A673 (cell line): ENCODE measurements around the gene CKM. TPM values are rescaled to one million over a fixed set of nuclear protein-coding genes. Genes with fewer than 3 reads are reported as not detected.

Experiments
- BruUV-seq: library from RNA; stranded (reverse); fragments of 400-500 nt; replicated peaks from 2 replicates; lab custom pipeline; 2021; lab: Mats Ljungman, UMichigan
- CTCF ChIA-PET: fragments of 300-600 bp; sonication (Branson Sonifier 250); formaldehyde crosslinking; loops from one replicate; lab custom pipeline; 2022; ENCODE audit warnings: antibody characterized with exemption; lab: Charles Lee
- POLR2A ChIA-PET: fragments of 300-600 bp; sonication (Branson Sonifier 250); formaldehyde crosslinking; loops from one replicate; lab custom pipeline; 2022; ENCODE audit warnings: antibody characterized with exemption; ENCODE audit not compliant: low non-redundant PET; lab: Charles Lee
- DNase-seq: peaks from one replicate; pipeline ENCODE4 v3.0.0-alpha.2; 2015; ENCODE audit warnings: low spot score
- H3K27ac ChIP-seq: fragments of 200-600 bp; sonication (generic); 2 replicates; pipeline ENCODE4 v1.5.1; 2016; ENCODE audit warnings: mixed run types, low read depth, mild to moderate bottlenecking, mixed read lengths, antibody characterized with exemption, low read length; ENCODE audit not compliant: poor library complexity, severe bottlenecking
- H3K27me3 ChIP-seq: fragments of 200-600 bp; sonication (generic); replicated peaks from 2 replicates; pipeline ENCODE4 v1.6.1; 2017; ENCODE audit warnings: mixed run types, low read depth, mild to moderate bottlenecking, mixed read lengths, antibody characterized with exemption, low read length; ENCODE audit not compliant: insufficient read depth, poor library complexity
- H3K36me3 ChIP-seq: fragments of 200-600 bp; sonication (generic); 2 replicates; pipeline ENCODE4 v1.6.1; 2016; ENCODE audit warnings: mixed run types, mild to moderate bottlenecking, mixed read lengths, antibody characterized with exemption, low read length; ENCODE audit not compliant: insufficient read depth, poor library complexity, severe bottlenecking
- H3K4me1 ChIP-seq: fragments of 200-600 bp; sonication (generic); 2 replicates; pipeline ENCODE4 v1.6.1; 2017; ENCODE audit warnings: mixed run types, mild to moderate bottlenecking, mixed read lengths, antibody characterized with exemption, low read length; ENCODE audit not compliant: insufficient read depth, poor library complexity, severe bottlenecking
- H3K4me3 ChIP-seq: fragments of 200-600 bp; sonication (generic); 2 replicates; pipeline ENCODE4 v1.5.1; 2016; ENCODE audit warnings: low read depth, mixed run types, mild to moderate bottlenecking, mixed read lengths, low read length; ENCODE audit not compliant: poor library complexity, severe bottlenecking
- H3K9me3 ChIP-seq: fragments of 200-600 bp; sonication (generic); 2 replicates; pipeline ENCODE4 v1.6.1; 2016; ENCODE audit warnings: mixed run types, low read depth, mild to moderate bottlenecking, mixed read lengths, antibody characterized with exemption, low read length; ENCODE audit not compliant: poor library complexity, severe bottlenecking
- CTCF ChIP-seq: fragments of 300-800, 200-600 bp; sonication (generic); conservative IDR thresholded peaks from 2 replicates; pipeline ENCODE4 v1.5.1; 2017; ENCODE audit warnings: low read depth, mild to moderate bottlenecking, antibody characterized with exemption, low read length, moderate library complexity, mixed read lengths
- EZH2 ChIP-seq: fragments of 200-600 bp; sonication (generic); IDR thresholded peaks from 2 replicates; pipeline ENCODE4 v1.6.1; 2017; ENCODE audit warnings: borderline replicate concordance, low read depth, mild to moderate bottlenecking, mixed read lengths, antibody characterized with exemption, low read length; ENCODE audit not compliant: poor library complexity, severe bottlenecking
- intact Hi-C: fragments of 100-400 bp; cut with micrococcal nuclease; formaldehyde crosslinking; loops from one replicate; pipeline ENCODE4 v1.10.0; 2022; ENCODE audit not compliant: unreplicated experiment
- total RNA-seq: library from RNA; stranded (reverse); gene quantifications from 2 replicates; pipeline ENCODE4 v1.2.3, GENCODE V29; 2021

The CKM gene
- total RNA-seq, 1 experiment from 2014 or later, result not detected

GRCh38 chr19:45306040-45306439 is 16.6 kb downstream of the CKM start:
- CTCF ChIA-PET, result interaction anchor here (0.6 kb wide), 1 partner anchor 535 kb away, joined by 5 read pairs; no protein-coding TSS in a partner anchor
- Histone ChIP-seq H3K36me3 (no peaks in the 10 kb centered on the region), H3K4me3 (no peak overlapping the region), H3K27me3 (no peaks in the 10 kb centered on the region), H3K4me1 (peaks cover 4% of the 10 kb centered on the region), H3K27ac (no peak overlapping the region), H3K9me3 (no peaks in the 10 kb centered on the region)
- POLR2A ChIA-PET, result interaction anchor here (0.5 kb wide), 1 partner anchor 570 kb away, joined by 10 read pairs; no protein-coding TSS in a partner anchor
- BruUV-seq, result no TSS peak
- intact Hi-C loops, result no loop called here
- TF ChIP-seq EZH2, result no peak
- TF ChIP-seq CTCF, result no peak
- DNase-seq, result no peak

- Histone ChIP-seq H3K27me3 (no peaks in the 10 kb centered on the region), H3K9me3 (no peaks in the 10 kb centered on the region), H3K4me1 (peaks cover 4% of the 10 kb centered on the region), H3K36me3 (no peaks in the 10 kb centered on the region), H3K27ac (no peak overlapping the region), H3K4me3 (no peak overlapping the region)
- intact Hi-C loops, result no loop called here
- ChIA-PET POLR2A (no interaction called here), CTCF (no interaction called here)
- BruUV-seq, result no TSS peak
- DNase-seq, result no peak
- TF ChIP-seq EZH2, result no peak
- TF ChIP-seq CTCF, result no peak
Observed at GRCh38 chr19:45305421-45305820, 17.3 kb downstream of the CKM start.

GRCh38 chr19:45305007-45305406 is 17.7 kb downstream of the CKM start:
- POLR2A ChIA-PET, result interaction anchor here (0.6 kb wide), 1 partner anchor 129 kb away, joined by 4 read pairs; no protein-coding TSS in a partner anchor
- no TSS peak for BruUV-seq
- H3K27ac ChIP-seq, result no peak overlapping the region

More at GRCh38 chr19:45305007-45305406, 17.7 kb downstream of the CKM start:
- Histone ChIP-seq H3K4me1 (peaks cover 4% of the 10 kb centered on the region), H3K4me3 (no peak overlapping the region), H3K36me3 (no peaks in the 10 kb centered on the region), H3K9me3 (no peaks in the 10 kb centered on the region), H3K27me3 (no peaks in the 10 kb centered on the region)
- no peak for TF ChIP-seq CTCF
- no peak for TF ChIP-seq EZH2
- CTCF ChIA-PET, result interaction anchor here (0.6 kb wide), 1 partner anchor 399 kb away, joined by 3 read pairs; the partner anchor contains the start of gene APOE
- no peak for DNase-seq
- intact Hi-C loops, result no loop called here
